HG03565 (cell line): ENCODE results near the gene ASB2.
A peak's percentile ranks its signal among the peaks of the same experiment; 100 is the strongest.

Experiments used
- ATAC-seq: cut with Tn5 transposase; IDR thresholded peaks from one replicate; pipeline ENCODE4 v1.9.1; 2021; ENCODE audit warnings: mild to moderate bottlenecking, moderate library complexity; ENCODE audit not compliant: unreplicated experiment

ASB2 gene

GRCh38 chr14:93981316-93982229 lies 5.2 kb upstream of the ASB2 start:
- no peak for ATAC-seq

- no peak for ATAC-seq
Measured at GRCh38 chr14:93980456-93981201, 4.3 kb upstream of the ASB2 start.

DNA sequence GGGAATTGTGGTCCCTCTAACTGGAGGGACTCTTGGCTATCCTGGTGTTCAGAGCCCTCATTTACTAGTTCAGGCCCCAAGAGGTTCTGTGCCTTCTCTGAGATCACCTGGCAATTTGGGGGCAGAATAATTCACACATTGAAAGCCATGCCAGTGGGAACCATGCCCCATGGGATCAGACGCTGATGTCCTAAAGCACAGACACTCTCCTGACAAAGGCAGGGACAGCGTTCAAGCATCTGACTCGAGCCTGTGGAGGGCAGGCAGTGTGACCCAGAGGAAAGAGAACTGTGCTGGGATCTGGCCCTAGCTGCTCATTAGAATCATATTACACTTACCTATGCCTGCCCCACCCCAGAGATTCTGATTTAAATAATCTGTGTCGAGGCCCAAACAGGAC lies 2.4 kb upstream of the ASB2 start:
- ATAC-seq = no peak

DNA sequence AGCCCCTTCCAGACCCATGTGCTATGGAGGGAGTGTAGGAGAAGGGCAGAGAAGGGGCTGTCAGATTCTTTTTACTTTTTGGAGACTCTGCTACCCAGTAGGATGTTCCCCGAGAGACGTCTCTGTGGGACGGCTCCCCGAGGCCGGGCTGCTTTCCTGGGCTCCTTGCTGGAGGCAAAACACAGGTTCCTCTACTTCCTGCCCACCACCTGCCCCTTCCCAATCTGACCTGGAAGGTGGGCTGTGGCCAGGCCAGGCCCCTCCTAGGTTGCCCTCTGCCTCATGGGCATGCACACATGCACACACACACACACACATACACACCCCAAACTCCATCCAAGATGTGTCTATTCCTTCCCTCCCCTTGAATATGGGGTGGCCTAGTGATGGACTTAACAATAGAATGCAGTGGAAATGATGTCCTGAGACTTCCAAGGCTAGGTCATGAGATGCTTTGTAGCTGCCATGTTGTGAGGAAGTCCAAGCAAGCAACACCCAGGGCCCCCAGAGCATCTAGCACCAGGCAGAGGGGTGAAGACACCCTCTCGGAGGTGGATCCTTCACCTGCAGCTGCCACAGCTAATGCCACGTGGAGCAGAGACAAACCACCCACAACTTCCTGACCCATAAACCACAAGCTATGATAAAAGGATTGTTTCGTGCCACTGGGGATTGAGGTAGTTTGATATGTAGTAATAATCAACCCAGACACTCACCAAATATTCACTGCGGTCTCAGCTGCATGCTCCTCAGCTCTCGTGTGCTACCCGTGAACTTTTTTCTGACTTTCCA lies 1.6 kb upstream of the ASB2 start:
- peak; percentile 38 for ATAC-seq

DNA sequence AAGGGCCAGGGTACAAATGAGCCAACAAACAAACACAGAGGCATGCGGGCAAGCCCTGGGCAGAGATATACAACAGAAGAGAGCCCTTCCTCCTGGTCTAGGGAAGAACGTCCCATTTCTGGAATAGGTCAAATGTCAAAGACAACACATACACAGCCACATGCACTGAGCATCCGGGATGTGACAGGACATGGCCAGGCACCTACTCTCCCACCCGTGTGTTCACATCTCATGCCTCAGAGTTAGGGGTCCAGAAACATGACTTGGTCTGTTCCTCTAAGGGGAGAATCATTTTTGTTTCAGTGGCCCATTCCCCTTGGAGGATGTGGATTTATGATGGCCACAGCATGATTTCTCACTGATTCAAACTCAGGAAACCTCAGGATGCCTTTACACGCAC lies 801 bp upstream of the ASB2 start:
- no peak for ATAC-seq

DNA sequence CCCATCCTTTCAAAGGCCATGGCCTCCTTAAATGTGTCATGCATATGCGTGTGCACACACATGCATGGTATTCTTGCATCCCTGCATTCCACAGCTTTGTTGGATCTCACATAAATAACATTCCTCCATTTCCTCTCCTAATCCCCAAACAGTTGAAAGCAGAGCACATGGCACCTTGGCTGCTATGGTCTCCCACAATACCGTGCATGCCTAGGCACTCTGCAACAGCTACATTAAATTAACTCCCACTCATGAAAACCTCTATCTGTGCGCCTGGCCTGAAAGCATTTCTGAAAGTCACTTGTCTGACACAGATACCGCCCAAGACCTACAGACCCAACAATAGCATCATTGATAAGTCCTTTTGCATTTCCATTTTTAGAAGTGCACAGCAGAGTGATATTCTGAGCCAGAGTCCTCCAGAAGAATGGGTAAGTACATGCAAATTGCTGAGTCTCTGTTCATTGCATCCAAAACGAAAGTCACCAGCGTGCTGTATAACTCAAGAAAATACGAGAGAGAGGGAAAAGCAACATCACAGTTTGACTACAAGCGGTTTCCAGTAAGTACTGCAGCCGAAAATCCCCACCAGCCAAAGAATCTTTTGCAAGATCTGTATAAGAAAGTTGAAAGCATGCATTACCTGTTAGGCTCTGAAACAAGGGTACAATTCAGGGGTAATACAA lies 436 bp downstream of the ASB2 start:
- peak; percentile 65 for ATAC-seq

- no peak for ATAC-seq
Measured at GRCh38 chr14:93974833-93975232, 1.5 kb downstream of the ASB2 start.

DNA sequence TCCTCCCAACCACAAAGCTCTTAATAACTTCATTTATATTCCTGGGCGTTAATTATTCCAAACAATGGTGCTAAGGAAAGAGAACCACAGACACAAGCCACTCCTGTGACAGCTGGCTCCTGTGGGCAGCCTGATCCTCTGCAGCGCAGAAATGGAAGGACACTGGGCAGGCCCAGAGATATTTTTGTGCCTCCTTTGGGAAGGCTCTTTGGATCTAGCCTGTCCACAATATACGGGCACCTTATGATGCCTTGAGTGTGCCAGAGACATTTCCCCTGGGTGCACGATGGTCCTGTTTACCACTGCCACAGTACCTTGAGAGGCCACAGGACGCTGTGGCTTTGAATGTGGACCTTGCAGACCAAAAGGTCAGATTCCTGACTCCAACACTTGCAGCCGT lies 2.1 kb downstream of the ASB2 start:
- no peak for ATAC-seq

DNA sequence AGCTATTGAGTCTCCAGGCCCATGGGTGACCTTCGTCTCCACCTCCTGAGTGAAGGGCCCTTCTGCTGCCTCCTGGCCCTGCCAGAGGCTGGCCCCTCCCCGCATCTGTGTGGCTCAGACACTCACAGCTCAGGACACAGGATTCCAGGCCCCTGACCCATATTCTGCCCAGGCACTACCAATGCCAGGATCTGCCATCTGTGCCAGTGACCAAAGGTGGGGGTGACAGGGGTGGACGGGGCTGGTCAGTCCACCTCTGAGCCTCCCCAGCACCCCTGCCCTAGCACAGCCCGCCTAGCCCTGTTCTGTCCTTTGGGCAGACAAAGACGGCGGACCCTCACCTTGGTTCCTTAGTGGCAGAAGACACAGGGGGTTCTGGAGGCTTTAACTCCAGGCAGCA lies 2.8 kb downstream of the ASB2 start:
- no peak for ATAC-seq

DNA sequence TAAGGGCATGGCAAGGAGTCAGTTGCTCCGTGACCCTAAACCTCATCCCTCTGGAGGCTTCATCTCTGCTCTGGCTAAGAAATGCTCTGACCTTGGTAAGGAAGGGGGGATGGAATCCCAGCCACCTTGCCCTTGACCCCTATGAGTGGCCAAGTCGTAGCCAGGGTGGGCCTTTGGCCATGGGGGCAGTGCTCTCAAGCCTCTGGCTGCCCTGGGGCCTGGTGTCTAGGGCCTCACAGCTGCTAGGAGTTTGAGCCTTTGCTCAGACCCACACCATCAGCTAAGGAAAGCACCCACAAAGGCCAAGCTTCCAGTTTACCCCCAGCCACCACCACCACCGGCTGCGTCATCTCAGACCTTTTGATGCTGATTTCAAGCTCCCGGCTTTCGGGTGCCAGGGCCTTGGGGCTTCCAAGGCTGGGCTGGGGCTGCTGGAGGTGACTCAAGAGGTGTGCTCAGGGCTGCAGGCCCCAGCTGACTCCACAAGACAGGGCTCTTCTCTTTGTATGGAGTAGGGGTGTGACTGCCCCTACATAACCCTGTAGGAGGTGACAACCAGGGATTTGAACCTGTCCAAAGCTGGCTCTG lies 3.7 kb downstream of the ASB2 start:
- ATAC-seq = no peak

- ATAC-seq = no peak
Measured at GRCh38 chr14:93971635-93972027, 4.7 kb downstream of the ASB2 start.

GRCh38 chr14:93970965-93971634 lies 5.3 kb downstream of the ASB2 start:
- peak; percentile 26 for ATAC-seq

- no peak for ATAC-seq
Measured at GRCh38 chr14:93970585-93970964, 5.8 kb downstream of the ASB2 start.

- no peak for ATAC-seq
Measured at GRCh38 chr14:93969082-93969828, 7.1 kb downstream of the ASB2 start.

- ATAC-seq = peak; percentile 31
Measured at GRCh38 chr14:93967637-93968250, 8.6 kb downstream of the ASB2 start.

- no peak for ATAC-seq
Measured at GRCh38 chr14:93965946-93966474, 10.4 kb downstream of the ASB2 start.

DNA sequence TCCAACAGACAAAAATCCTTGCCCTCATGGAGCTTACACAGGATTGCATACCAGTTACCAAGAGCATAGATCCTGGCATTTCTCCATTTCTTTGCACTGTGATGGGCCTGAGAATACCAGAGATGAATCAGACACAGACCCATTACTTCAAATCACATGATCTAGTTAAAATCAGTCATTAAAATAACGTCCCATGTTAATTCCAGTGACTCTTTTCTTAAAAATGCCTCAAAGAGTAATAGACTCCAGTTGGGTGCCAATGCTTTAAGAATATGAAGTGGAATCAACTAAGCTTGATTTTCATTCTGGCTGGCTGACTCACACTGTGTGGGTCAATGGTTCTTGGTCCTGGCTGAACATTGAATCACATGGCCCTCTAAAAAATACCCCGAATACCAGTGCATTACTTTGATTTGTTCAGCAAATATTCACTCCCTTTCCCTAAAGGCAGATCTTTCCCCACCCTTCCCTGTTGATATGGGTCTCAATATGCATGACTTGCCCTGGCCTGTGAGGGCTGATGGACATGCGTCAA lies 11.0 kb downstream of the ASB2 start:
- no peak for ATAC-seq

DNA sequence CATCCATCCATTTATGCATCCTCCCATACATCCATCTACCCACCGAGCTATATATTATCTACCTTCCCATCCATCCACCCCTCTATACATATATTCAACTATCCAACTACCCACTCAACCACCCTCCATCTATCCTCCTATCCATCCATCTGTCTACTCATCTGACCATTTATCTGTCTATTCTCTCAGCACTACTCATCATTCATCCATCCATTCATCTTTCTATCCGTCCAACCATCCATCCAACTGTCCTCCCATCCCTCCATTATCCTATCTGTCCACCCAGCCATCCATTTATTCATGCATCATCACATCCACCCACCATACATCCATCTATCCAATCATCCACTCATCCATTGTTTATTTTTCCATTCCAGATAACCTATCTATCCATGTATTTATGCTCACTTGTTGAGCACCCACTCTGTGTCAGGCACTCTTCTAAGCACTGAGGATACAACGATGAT lies 11.5 kb downstream of the ASB2 start:
- no peak for ATAC-seq
